ENCODE measurements around the gene CYP11A1.

DNA sequence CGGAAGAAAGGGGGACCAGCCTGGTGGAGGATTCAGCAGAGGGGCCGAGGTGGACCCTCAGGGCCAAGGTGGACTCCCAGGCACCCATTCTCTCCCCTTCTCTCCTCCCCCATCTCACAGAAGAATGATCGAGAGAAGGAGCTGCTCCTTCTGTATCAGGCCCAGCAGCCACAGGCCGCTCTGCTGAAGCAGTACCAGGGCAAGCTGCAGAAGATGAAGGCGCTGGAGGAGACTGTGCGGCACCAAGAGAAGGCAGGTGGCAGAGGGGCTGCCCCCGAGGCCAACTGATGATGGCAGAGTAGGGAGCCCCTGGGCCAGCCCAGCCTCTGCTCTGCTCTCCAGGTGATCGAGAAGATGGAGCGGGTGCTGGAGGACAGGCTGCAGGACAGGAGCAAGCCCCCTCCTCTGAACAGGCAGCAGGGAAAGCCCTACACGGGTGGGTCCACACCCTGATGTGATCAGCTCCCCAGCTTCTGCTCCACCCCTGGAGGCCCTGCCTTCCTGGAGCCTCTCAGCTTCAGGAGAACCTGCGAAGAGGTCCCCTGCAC lies 36.5 kb downstream of the CYP11A1 start:
- TF ChIP-seq, protein P1, sequence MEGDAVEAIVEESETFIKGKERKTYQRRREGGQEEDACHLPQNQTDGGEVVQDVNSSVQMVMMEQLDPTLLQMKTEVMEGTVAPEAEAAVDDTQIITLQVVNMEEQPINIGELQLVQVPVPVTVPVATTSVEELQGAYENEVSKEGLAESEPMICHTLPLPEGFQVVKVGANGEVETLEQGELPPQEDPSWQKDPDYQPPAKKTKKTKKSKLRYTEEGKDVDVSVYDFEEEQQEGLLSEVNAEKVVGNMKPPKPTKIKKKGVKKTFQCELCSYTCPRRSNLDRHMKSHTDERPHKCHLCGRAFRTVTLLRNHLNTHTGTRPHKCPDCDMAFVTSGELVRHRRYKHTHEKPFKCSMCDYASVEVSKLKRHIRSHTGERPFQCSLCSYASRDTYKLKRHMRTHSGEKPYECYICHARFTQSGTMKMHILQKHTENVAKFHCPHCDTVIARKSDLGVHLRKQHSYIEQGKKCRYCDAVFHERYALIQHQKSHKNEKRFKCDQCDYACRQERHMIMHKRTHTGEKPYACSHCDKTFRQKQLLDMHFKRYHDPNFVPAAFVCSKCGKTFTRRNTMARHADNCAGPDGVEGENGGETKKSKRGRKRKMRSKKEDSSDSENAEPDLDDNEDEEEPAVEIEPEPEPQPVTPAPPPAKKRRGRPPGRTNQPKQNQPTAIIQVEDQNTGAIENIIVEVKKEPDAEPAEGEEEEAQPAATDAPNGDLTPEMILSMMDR (IDR thresholded peaks at IDR 0.05) = no peak
- no peak for TF ChIP-seq POLR2AphosphoS5 (IDR thresholded peaks at IDR 0.05)

All from suprapubic skin (tissue), 3 donors.